Measurements from ENCODE around the gene PLCB2.
A peak's percentile ranks its signal among the peaks of the same experiment; 100 is the strongest.

Gene PLCB2

GRCh38 chr15:40275954-40276353 lies 31.8 kb downstream of the PLCB2 start:
- Histone ChIP-seq H3K4me3 (replicated peaks; ENCODE audit: insufficient read depth, low read length) (no peak overlapping the region), H3K27me3 (ENCODE audit: insufficient read depth, poor library complexity, severe bottlenecking) (no peaks in the 10 kb centered on the region), H3K27ac (replicated peaks) (no peak overlapping the region)
- no peak for DNase-seq (ENCODE audit: low read depth in 1 of 2, low spot score in 1 of 2)
- TF ChIP-seq GABPA (IDR thresholded peaks at IDR 0.05; ENCODE audit: low read depth) (no peak), REST (IDR thresholded peaks at IDR 0.05; ENCODE audit: insufficient replicate concordance, low read depth) (no peak), CTCF (IDR thresholded peaks at IDR 0.05; ENCODE audit: insufficient read depth, low read length) (no peak), SPI1 (IDR thresholded peaks at IDR 0.05; ENCODE audit: borderline replicate concordance, low read depth) (no peak), POLR2AphosphoS5 (IDR thresholded peaks at IDR 0.05; ENCODE audit: low read depth) (no peak)

GRCh38 chr15:40275523-40275922 lies 32.2 kb downstream of the PLCB2 start:
- Histone ChIP-seq H3K27ac (replicated peaks) (no peak overlapping the region), H3K27me3 (ENCODE audit: insufficient read depth, poor library complexity, severe bottlenecking) (no peaks in the 10 kb centered on the region), H3K4me3 (replicated peaks; ENCODE audit: insufficient read depth, low read length) (no peak overlapping the region)
- TF ChIP-seq REST (IDR thresholded peaks at IDR 0.05; ENCODE audit: insufficient replicate concordance, low read depth) (no peak), GABPA (IDR thresholded peaks at IDR 0.05; ENCODE audit: low read depth) (no peak)
- no peak for DNase-seq (ENCODE audit: low read depth in 1 of 2, low spot score in 1 of 2)

- H3K27ac ChIP-seq (replicated peaks) = no peak overlapping the region
These were observed 33.1 kb downstream of the PLCB2 start for GRCh38 chr15:40274350-40275274.

More at GRCh38 chr15:40274350-40275274, 33.1 kb downstream of the PLCB2 start:
- DNase-seq (ENCODE audit: low read depth in 1 of 2, low spot score in 1 of 2) = peak; percentile 75 to 87
- TF ChIP-seq REST (IDR thresholded peaks at IDR 0.05; ENCODE audit: insufficient replicate concordance, low read depth) = no peak
- peak; percentile 100 for TF ChIP-seq CTCF (IDR thresholded peaks at IDR 0.05; ENCODE audit: insufficient read depth, low read length)
- no peaks in the 10 kb centered on the region for H3K27me3 ChIP-seq (ENCODE audit: insufficient read depth, poor library complexity, severe bottlenecking)
- H3K4me3 ChIP-seq (replicated peaks; ENCODE audit: insufficient read depth, low read length) = no peak overlapping the region
